NT2/D1 (cell line): ENCODE results near the gene HABP2.

Source experiments
- DNase-seq: peaks from one replicate; pipeline ENCODE4 v3.0.0-alpha.2; 2011; ENCODE audit warnings: low read depth, low spot score
- H3K27me3 ChIP-seq: 2 replicates; pipeline ENCODE4 v1.6.0; 2011; ENCODE audit warnings: mild to moderate bottlenecking; ENCODE audit not compliant: insufficient read length, insufficient read depth
- H3K36me3 ChIP-seq: 2 replicates; pipeline ENCODE4 v1.6.1; 2011; ENCODE audit warnings: mild to moderate bottlenecking, low read length, mixed read lengths; ENCODE audit not compliant: insufficient read depth, insufficient read length
- H3K4me1 ChIP-seq: 2 replicates; pipeline ENCODE4 v1.5.1; 2011; ENCODE audit not compliant: insufficient read depth, insufficient read length
- H3K4me3 ChIP-seq: 2 replicates; pipeline ENCODE4 v1.5.1; 2011; ENCODE audit warnings: low read depth; ENCODE audit not compliant: insufficient read length
- H3K9ac ChIP-seq: 2 replicates; pipeline ENCODE4 v1.6.0; 2011; ENCODE audit warnings: low read depth; ENCODE audit not compliant: insufficient read length
- H3K9me3 ChIP-seq: 2 replicates; pipeline ENCODE4 v1.5.1; 2011; ENCODE audit warnings: mild to moderate bottlenecking, low read length; ENCODE audit not compliant: insufficient read depth
- SUZ12 ChIP-seq: IDR thresholded peaks from 2 replicates; pipeline ENCODE4 v1.6.1; 2011; ENCODE audit not compliant: insufficient read length, insufficient read depth; ENCODE audit errors: extremely low read depth
- YY1 ChIP-seq: IDR thresholded peaks from 2 replicates; pipeline ENCODE4 v1.6.1; 2011; ENCODE audit not compliant: insufficient read length, insufficient read depth
- ZNF274 ChIP-seq: IDR thresholded peaks from 2 replicates; pipeline ENCODE4 v1.6.1; 2011; ENCODE audit warnings: mild to moderate bottlenecking, low read depth, low read length

The HABP2 gene

GRCh38 chr10:113600569-113600968, 47.7 kb downstream of the HABP2 start:
- DNase-seq = no peak
- Histone ChIP-seq H3K9ac (no peak overlapping the region), H3K27me3 (no peaks in the 10 kb centered on the region), H3K36me3 (no peaks in the 10 kb centered on the region), H3K4me1 (no peaks in the 10 kb centered on the region), H3K9me3 (peaks cover 13% of the 10 kb centered on the region), H3K4me3 (no peak overlapping the region)
- TF ChIP-seq ZNF274 (peak; percentile 60; the same call in 1 of the 2 replicates), YY1 (no peak)

- TF ChIP-seq ZNF274 = no peak
- TF ChIP-seq SUZ12 = no peak
- no peak for TF ChIP-seq YY1
- Histone ChIP-seq H3K4me1 (no peaks in the 10 kb centered on the region), H3K9ac (no peak overlapping the region), H3K4me3 (no peak overlapping the region), H3K9me3 (peaks cover 13% of the 10 kb centered on the region), H3K36me3 (no peaks in the 10 kb centered on the region), H3K27me3 (no peaks in the 10 kb centered on the region)
- no peak for DNase-seq
Observed at GRCh38 chr10:113603057-113603777, 50.4 kb downstream of the HABP2 start.

- TF ChIP-seq YY1 = no peak
- no peak for TF ChIP-seq ZNF274
- no peak for TF ChIP-seq SUZ12
- no peaks in the 10 kb centered on the region for H3K36me3 ChIP-seq
- DNase-seq = no peak
- H3K4me1 ChIP-seq = no peaks in the 10 kb centered on the region
- no peaks in the 10 kb centered on the region for H3K27me3 ChIP-seq
- no peak overlapping the region for H3K4me3 ChIP-seq
- no peak overlapping the region for H3K9ac ChIP-seq
- peaks cover 13% of the 10 kb centered on the region for H3K9me3 ChIP-seq
Observed at GRCh38 chr10:113604572-113604971, 51.7 kb downstream of the HABP2 start.

- Histone ChIP-seq H3K9ac (no peak overlapping the region), H3K4me3 (no peak overlapping the region), H3K36me3 (no peaks in the 10 kb centered on the region), H3K27me3 (no peaks in the 10 kb centered on the region), H3K9me3 (peaks cover 9% of the 10 kb centered on the region), H3K4me1 (peaks cover 2% of the 10 kb centered on the region)
- TF ChIP-seq SUZ12 (no peak), ZNF274 (no peak), YY1 (no peak)
- no peak for DNase-seq
Observed at GRCh38 chr10:113605268-113605978, 52.6 kb downstream of the HABP2 start.

GRCh38 chr10:113609704-113610108, 56.9 kb downstream of the HABP2 start:
- Histone ChIP-seq H3K9ac (no peak overlapping the region), H3K4me3 (no peak overlapping the region), H3K4me1 (peaks cover 6% of the 10 kb centered on the region), H3K27me3 (no peaks in the 10 kb centered on the region), H3K9me3 (no peaks in the 10 kb centered on the region), H3K36me3 (no peaks in the 10 kb centered on the region)
- peak; percentile 32 for DNase-seq
- no peak for TF ChIP-seq SUZ12
- no peak for TF ChIP-seq YY1
- TF ChIP-seq ZNF274 = no peak

GRCh38 chr10:113610631-113611601, 58.1 kb downstream of the HABP2 start:
- H3K4me1 ChIP-seq = peaks cover 8% of the 10 kb centered on the region
- no peak overlapping the region for H3K4me3 ChIP-seq
- H3K36me3 ChIP-seq = no peaks in the 10 kb centered on the region
- TF ChIP-seq SUZ12 (no peak), YY1 (no peak), ZNF274 (no peak)
- H3K27me3 ChIP-seq = peaks cover 3% of the 10 kb centered on the region
- H3K9ac ChIP-seq = no peak overlapping the region
- H3K9me3 ChIP-seq = no peaks in the 10 kb centered on the region
- DNase-seq = no peak

- Histone ChIP-seq H3K4me3 (no peak overlapping the region), H3K27me3 (peaks cover 3% of the 10 kb centered on the region), H3K36me3 (no peaks in the 10 kb centered on the region), H3K4me1 (peaks cover 8% of the 10 kb centered on the region), H3K9me3 (no peaks in the 10 kb centered on the region), H3K9ac (no peak overlapping the region)
- TF ChIP-seq YY1 = no peak
- TF ChIP-seq ZNF274 = no peak
- no peak for TF ChIP-seq SUZ12
- DNase-seq = no peak
Observed at GRCh38 chr10:113612154-113612553, 59.3 kb downstream of the HABP2 start.
